SK-N-MC (cell line): Measurements from ENCODE around the gene LRIG1.

Experiments used
- EZH2 ChIP-seq: fragments of 200-600 bp; sonication (generic); IDR thresholded peaks from one replicate; pipeline ENCODE4 v1.6.1; 2017; ENCODE audit warnings: antibody characterized with exemption
- FOXP2 ChIP-seq: optimal IDR thresholded peaks from 2 replicates; pipeline ENCODE3; 2011; ENCODE audit warnings: mild to moderate bottlenecking, moderate library complexity; ENCODE audit not compliant: insufficient read depth; ENCODE audit errors: extremely low read length, control extremely low read depth
- POLR2AphosphoS5 ChIP-seq: IDR thresholded peaks from 2 replicates; pipeline ENCODE4 v1.6.1; 2012; ENCODE audit warnings: mild to moderate bottlenecking, low read depth, low read length, borderline replicate concordance

DNA sequence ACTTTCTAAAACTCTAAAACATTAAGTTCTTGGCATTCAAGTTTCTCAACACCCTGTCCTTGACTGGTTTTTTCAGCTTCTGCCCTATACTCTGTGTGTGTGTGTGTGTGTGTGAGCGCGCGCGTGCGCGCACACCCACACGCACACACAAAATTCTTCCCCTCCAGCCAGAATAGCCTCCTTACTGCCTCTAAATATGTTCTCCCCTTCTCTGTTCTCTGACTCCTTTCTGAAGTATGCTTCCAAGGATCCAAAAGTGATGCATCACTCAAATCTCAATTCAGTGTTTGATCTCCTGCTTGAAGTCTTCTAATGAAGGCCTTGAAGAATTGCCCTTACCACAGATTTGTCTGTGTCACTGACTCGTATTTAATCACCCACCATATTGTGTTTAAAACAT is 150.2 kb downstream of the LRIG1 start:
- TF ChIP-seq POLR2AphosphoS5, result no peak
- TF ChIP-seq EZH2, result no peak
- no peak for TF ChIP-seq FOXP2
